HG03354 (cell line): ENCODE data around the gene SCN3B.

ENCODE experiments used
- ATAC-seq: cut with Tn5 transposase; IDR thresholded peaks from one replicate; pipeline ENCODE4 v1.9.1; 2021; ENCODE audit warnings: mild to moderate bottlenecking; ENCODE audit not compliant: unreplicated experiment, poor library complexity, severe bottlenecking

SCN3B gene

GRCh38 chr11:123659965-123660364 lies 5.5 kb upstream of the SCN3B start:
- ATAC-seq, result peak; percentile 92

GRCh38 chr11:123659311-123659710 lies 4.9 kb upstream of the SCN3B start:
- ATAC-seq, result no peak

- no peak for ATAC-seq
These were observed 428 bp downstream of the SCN3B start for GRCh38 chr11:123653827-123654565.

GRCh38 chr11:123653483-123653826 lies 969 bp downstream of the SCN3B start:
- no peak for ATAC-seq

GRCh38 chr11:123652599-123652998 lies 1.8 kb downstream of the SCN3B start:
- ATAC-seq, result no peak

- no peak for ATAC-seq
These were observed 3.5 kb downstream of the SCN3B start for GRCh38 chr11:123650901-123651300.

GRCh38 chr11:123645286-123645975 lies 9.0 kb downstream of the SCN3B start:
- no peak for ATAC-seq

- no peak for ATAC-seq
These were observed 12.0 kb downstream of the SCN3B start for GRCh38 chr11:123642435-123642834.

GRCh38 chr11:123641495-123641840 lies 13.0 kb downstream of the SCN3B start:
- no peak for ATAC-seq

- peak; percentile 82 for ATAC-seq
These were observed 13.5 kb downstream of the SCN3B start for GRCh38 chr11:123640677-123641494.

GRCh38 chr11:123640029-123640428 lies 14.4 kb downstream of the SCN3B start:
- ATAC-seq, result no peak

GRCh38 chr11:123630126-123630608 lies 24.3 kb downstream of the SCN3B start:
- ATAC-seq, result no peak

- ATAC-seq, result no peak
These were observed 25.3 kb downstream of the SCN3B start for GRCh38 chr11:123628936-123629683.

- ATAC-seq, result no peak
These were observed 29.4 kb downstream of the SCN3B start for GRCh38 chr11:123624974-123625373.

GRCh38 chr11:123622576-123622975 lies 31.8 kb downstream of the SCN3B start:
- ATAC-seq, result no peak

GRCh38 chr11:123616505-123617198 lies 37.8 kb downstream of the SCN3B start:
- no peak for ATAC-seq

GRCh38 chr11:123611698-123612097 lies 42.7 kb downstream of the SCN3B start:
- no peak for ATAC-seq

- ATAC-seq, result no peak
These were observed 45.5 kb downstream of the SCN3B start for GRCh38 chr11:123608945-123609344.

GRCh38 chr11:123608371-123608770 lies 46.1 kb downstream of the SCN3B start:
- no peak for ATAC-seq
